ENCODE results near the gene ADAMTS3.

- TF ChIP-seq, protein P1, sequence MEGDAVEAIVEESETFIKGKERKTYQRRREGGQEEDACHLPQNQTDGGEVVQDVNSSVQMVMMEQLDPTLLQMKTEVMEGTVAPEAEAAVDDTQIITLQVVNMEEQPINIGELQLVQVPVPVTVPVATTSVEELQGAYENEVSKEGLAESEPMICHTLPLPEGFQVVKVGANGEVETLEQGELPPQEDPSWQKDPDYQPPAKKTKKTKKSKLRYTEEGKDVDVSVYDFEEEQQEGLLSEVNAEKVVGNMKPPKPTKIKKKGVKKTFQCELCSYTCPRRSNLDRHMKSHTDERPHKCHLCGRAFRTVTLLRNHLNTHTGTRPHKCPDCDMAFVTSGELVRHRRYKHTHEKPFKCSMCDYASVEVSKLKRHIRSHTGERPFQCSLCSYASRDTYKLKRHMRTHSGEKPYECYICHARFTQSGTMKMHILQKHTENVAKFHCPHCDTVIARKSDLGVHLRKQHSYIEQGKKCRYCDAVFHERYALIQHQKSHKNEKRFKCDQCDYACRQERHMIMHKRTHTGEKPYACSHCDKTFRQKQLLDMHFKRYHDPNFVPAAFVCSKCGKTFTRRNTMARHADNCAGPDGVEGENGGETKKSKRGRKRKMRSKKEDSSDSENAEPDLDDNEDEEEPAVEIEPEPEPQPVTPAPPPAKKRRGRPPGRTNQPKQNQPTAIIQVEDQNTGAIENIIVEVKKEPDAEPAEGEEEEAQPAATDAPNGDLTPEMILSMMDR (IDR thresholded peaks at IDR 0.05): no peak
- TF ChIP-seq POLR2A (IDR thresholded peaks at IDR 0.05): no peak
These were observed 95.6 kb downstream of the ADAMTS3 start for GRCh38 chr4:72473434-72473900.
